Measurements from ENCODE around the gene SUPT20HL1.

DNA sequence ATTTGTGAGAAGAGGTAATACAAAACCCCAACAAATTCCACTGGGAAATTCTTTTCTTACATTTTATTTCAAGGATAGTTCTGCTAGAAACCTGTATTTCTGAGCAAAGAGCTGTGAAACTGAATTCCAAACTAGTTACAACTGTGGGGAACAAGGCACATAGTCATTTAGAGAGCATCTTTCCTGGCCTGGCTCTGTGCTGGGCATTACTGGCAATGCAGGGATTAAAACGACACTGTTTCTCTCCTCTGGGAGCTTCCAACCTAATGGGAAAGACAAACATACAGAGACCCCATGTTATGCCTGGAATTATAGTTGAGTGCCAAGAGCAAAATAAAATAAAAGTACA, 36.5 kb downstream of the SUPT20HL1 start:
- TF ChIP-seq ZBTB21 (tag by site-specific recombination; IDR thresholded peaks at IDR 0.05) = no peak
- TF ChIP-seq ZNF548 (tag by site-specific recombination; IDR thresholded peaks at IDR 0.05) = no peak
- TF ChIP-seq ZNF335 (tag by site-specific recombination; conservative IDR thresholded peaks at IDR 0.05) = no peak
- TF ChIP-seq, protein P1, sequence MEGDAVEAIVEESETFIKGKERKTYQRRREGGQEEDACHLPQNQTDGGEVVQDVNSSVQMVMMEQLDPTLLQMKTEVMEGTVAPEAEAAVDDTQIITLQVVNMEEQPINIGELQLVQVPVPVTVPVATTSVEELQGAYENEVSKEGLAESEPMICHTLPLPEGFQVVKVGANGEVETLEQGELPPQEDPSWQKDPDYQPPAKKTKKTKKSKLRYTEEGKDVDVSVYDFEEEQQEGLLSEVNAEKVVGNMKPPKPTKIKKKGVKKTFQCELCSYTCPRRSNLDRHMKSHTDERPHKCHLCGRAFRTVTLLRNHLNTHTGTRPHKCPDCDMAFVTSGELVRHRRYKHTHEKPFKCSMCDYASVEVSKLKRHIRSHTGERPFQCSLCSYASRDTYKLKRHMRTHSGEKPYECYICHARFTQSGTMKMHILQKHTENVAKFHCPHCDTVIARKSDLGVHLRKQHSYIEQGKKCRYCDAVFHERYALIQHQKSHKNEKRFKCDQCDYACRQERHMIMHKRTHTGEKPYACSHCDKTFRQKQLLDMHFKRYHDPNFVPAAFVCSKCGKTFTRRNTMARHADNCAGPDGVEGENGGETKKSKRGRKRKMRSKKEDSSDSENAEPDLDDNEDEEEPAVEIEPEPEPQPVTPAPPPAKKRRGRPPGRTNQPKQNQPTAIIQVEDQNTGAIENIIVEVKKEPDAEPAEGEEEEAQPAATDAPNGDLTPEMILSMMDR (tag by site-specific recombination; IDR thresholded peaks at IDR 0.05) = no peak
- TF ChIP-seq, protein P2, sequence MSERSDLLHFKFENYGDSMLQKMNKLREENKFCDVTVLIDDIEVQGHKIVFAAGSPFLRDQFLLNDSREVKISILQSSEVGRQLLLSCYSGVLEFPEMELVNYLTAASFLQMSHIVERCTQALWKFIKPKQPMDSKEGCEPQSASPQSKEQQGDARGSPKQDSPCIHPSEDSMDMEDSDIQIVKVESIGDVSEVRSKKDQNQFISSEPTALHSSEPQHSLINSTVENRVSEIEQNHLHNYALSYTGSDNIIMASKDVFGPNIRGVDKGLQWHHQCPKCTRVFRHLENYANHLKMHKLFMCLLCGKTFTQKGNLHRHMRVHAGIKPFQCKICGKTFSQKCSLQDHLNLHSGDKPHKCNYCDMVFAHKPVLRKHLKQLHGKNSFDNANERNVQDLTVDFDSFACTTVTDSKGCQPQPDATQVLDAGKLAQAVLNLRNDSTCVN (tag by site-specific recombination; optimal IDR thresholded peaks at IDR 0.05) = no peak

Measured in HEK293 (cell line).